Fibroblast of lung (primary cell): ENCODE data around the gene CHST15. TPM values are rescaled to one million over a fixed set of nuclear protein-coding genes. Genes with fewer than 3 reads are reported as not detected.

Experiments used
- DNase-seq, 2 donors: peaks; one replicate each; pipeline versions ENCODE4 v3.0.0 to v3.0.0-alpha.2; 2010; ENCODE audit warnings: low read depth in 2 of 2
- H2AFZ ChIP-seq: 2 replicates; pipeline ENCODE4 v1.5.1; 2012; ENCODE audit warnings: low read length, control low read depth, inconsistent platforms
- H3K27ac ChIP-seq: 2 replicates; pipeline ENCODE4 v1.5.1; 2011; ENCODE audit warnings: low read length, control low read depth; ENCODE audit not compliant: insufficient read depth
- H3K27me3 ChIP-seq: 2 replicates; pipeline ENCODE4 v1.5.1; 2011; ENCODE audit warnings: mild to moderate bottlenecking, low read length; ENCODE audit not compliant: control insufficient read depth, insufficient read depth
- H3K36me3 ChIP-seq: 2 replicates; pipeline ENCODE4 v1.5.1; 2011; ENCODE audit warnings: low read length; ENCODE audit not compliant: control insufficient read depth, insufficient read depth
- H3K4me1 ChIP-seq: 2 replicates; pipeline ENCODE4 v1.5.1; 2011; ENCODE audit warnings: low read length; ENCODE audit not compliant: control insufficient read depth, insufficient read depth; ENCODE audit errors: extremely low read depth
- H3K4me2 ChIP-seq: 2 replicates; pipeline ENCODE4 v1.5.1; 2011; ENCODE audit warnings: low read length, control low read depth; ENCODE audit not compliant: insufficient read depth; ENCODE audit errors: extremely low read depth
- H3K4me3 ChIP-seq, 4 experiments: fragments of 200-600 bp in 1 of 4; sonication (generic) in 1 of 4; replicated peaks in 1 of 4; 2 replicates each; pipeline ENCODE4 v1.5.1; 2011 to 2016; ENCODE audit warnings: low read length in 4 of 4, low read depth in 3 of 4, mild to moderate bottlenecking in 3 of 4, control low read depth in 2 of 4, inconsistent platforms in 1 of 4, mixed read lengths in 1 of 4; ENCODE audit not compliant: insufficient read depth in 1 of 4; ENCODE audit errors: control extremely low read depth in 1 of 4
- H3K79me2 ChIP-seq: 2 replicates; pipeline ENCODE4 v1.5.1; 2012; ENCODE audit warnings: mild to moderate bottlenecking, low read length, inconsistent platforms; ENCODE audit not compliant: control insufficient read depth, insufficient read depth
- H3K9ac ChIP-seq: 2 replicates; pipeline ENCODE4 v1.5.1; 2011; ENCODE audit warnings: mild to moderate bottlenecking, low read length, control low read depth; ENCODE audit not compliant: insufficient read depth
- H3K9me3 ChIP-seq: 2 replicates; pipeline ENCODE4 v1.5.1; 2012; ENCODE audit warnings: low read depth, low read length; ENCODE audit not compliant: control insufficient read depth, insufficient read depth
- H4K20me1 ChIP-seq: 2 replicates; pipeline ENCODE4 v1.5.1; 2011; ENCODE audit warnings: low read length; ENCODE audit not compliant: control insufficient read depth, insufficient read depth; ENCODE audit errors: extremely low read depth
- EZH2 ChIP-seq: IDR thresholded peaks from 2 replicates; pipeline ENCODE4 v1.5.1; 2012; ENCODE audit warnings: low read length, control low read depth, mild to moderate bottlenecking; ENCODE audit errors: missing control alignments
- polyA plus RNA-seq, 2 donors: library from polyadenylated mRNA; depleted of rRNA in 1 of 2; stranded (reverse) in 1 of 2; unstranded in 1 of 2; fragments of >200 nt; gene quantifications; 2 replicates each; pipeline ENCODE4 v1.2.1, GENCODE V29; 2011 to 2012; ENCODE audit warnings: missing spikeins in 1 of 2
- total RNA-seq: library from RNA; depleted of rRNA; stranded (reverse); fragments of >200 nt; gene quantifications from 2 replicates; pipeline ENCODE4 v1.2.1, GENCODE V29; 2014
- TF ChIP-seq, protein P1 (sequence below), 2 donors: IDR thresholded peaks in 1 of 2; conservative IDR thresholded peaks in 1 of 2; 1 replicate in 1 of 2; 2 replicates in 1 of 2; pipeline ENCODE4 v1.5.1; 2011 to 2012; ENCODE audit warnings: low read length in 2 of 2, control low read depth in 1 of 2, inconsistent platforms in 1 of 2, low read depth in 1 of 2, mild to moderate bottlenecking in 1 of 2

CHST15 gene
- total and polyA plus RNA-seq, 2 donors (not counting 1 experiment from before 2014, with no cell fraction given), result 5.0 to 7.9 TPM

- Histone ChIP-seq H3K79me2 (no peaks in the 10 kb centered on the region), H3K27me3 (no peaks in the 10 kb centered on the region), H3K4me1 (no peaks in the 10 kb centered on the region), H2AFZ (no peak overlapping the region), H4K20me1 (no peaks in the 10 kb centered on the region), H3K27ac (no peak overlapping the region), H3K4me2 (no peak overlapping the region), H3K4me3 (no peak overlapping the region), H3K9ac (no peak overlapping the region), H3K9me3 (no peaks in the 10 kb centered on the region), H3K36me3 (no peaks in the 10 kb centered on the region)
- TF ChIP-seq EZH2, result no peak
- TF ChIP-seq, protein P1, sequence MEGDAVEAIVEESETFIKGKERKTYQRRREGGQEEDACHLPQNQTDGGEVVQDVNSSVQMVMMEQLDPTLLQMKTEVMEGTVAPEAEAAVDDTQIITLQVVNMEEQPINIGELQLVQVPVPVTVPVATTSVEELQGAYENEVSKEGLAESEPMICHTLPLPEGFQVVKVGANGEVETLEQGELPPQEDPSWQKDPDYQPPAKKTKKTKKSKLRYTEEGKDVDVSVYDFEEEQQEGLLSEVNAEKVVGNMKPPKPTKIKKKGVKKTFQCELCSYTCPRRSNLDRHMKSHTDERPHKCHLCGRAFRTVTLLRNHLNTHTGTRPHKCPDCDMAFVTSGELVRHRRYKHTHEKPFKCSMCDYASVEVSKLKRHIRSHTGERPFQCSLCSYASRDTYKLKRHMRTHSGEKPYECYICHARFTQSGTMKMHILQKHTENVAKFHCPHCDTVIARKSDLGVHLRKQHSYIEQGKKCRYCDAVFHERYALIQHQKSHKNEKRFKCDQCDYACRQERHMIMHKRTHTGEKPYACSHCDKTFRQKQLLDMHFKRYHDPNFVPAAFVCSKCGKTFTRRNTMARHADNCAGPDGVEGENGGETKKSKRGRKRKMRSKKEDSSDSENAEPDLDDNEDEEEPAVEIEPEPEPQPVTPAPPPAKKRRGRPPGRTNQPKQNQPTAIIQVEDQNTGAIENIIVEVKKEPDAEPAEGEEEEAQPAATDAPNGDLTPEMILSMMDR (conservative IDR thresholded peaks at IDR 0.05 in 1 of 2, IDR thresholded peaks at IDR 0.05 in 1 of 2; ENCODE audit: low read depth in 1 of 2, low read length in 2 of 2), result no peak
- DNase-seq, result no peak
Measured at GRCh38 chr10:124008187-124008586, 85.2 kb downstream of the CHST15 start.

GRCh38 chr10:124007773-124008145, 85.6 kb downstream of the CHST15 start:
- no peaks in the 10 kb centered on the region for H3K4me1 ChIP-seq
- H4K20me1 ChIP-seq, result no peaks in the 10 kb centered on the region
- no peaks in the 10 kb centered on the region for H3K9me3 ChIP-seq
- H3K4me2 ChIP-seq, result no peak overlapping the region
- H3K27me3 ChIP-seq, result no peaks in the 10 kb centered on the region
- H3K4me3 ChIP-seq, result no peak overlapping the region
- H3K79me2 ChIP-seq, result no peaks in the 10 kb centered on the region
- no peak for DNase-seq
- no peak overlapping the region for H3K9ac ChIP-seq
- H2AFZ ChIP-seq, result no peak overlapping the region
- no peaks in the 10 kb centered on the region for H3K36me3 ChIP-seq
- H3K27ac ChIP-seq, result no peak overlapping the region
- TF ChIP-seq, protein P1 (conservative IDR thresholded peaks at IDR 0.05 in 1 of 2, IDR thresholded peaks at IDR 0.05 in 1 of 2; ENCODE audit: low read depth in 1 of 2, low read length in 2 of 2), result no peak
- TF ChIP-seq EZH2, result no peak

- Histone ChIP-seq H3K9me3 (no peaks in the 10 kb centered on the region), H3K4me2 (no peak overlapping the region), H3K27me3 (no peaks in the 10 kb centered on the region), H3K4me1 (no peaks in the 10 kb centered on the region), H3K27ac (no peak overlapping the region), H3K36me3 (no peaks in the 10 kb centered on the region), H3K79me2 (no peaks in the 10 kb centered on the region), H2AFZ (no peak overlapping the region), H4K20me1 (no peaks in the 10 kb centered on the region), H3K9ac (no peak overlapping the region), H3K4me3 (no peak overlapping the region)
- no peak for DNase-seq
- TF ChIP-seq, protein P1 (conservative IDR thresholded peaks at IDR 0.05 in 1 of 2, IDR thresholded peaks at IDR 0.05 in 1 of 2; ENCODE audit: low read depth in 1 of 2, low read length in 2 of 2), result no peak
- TF ChIP-seq EZH2, result no peak
Measured at GRCh38 chr10:124007102-124007772, 86.2 kb downstream of the CHST15 start.
